Activated CD8-positive, alpha-beta T cell treated with anti-CD3 and anti-CD28 coated beads for 36 hours (primary cell): ENCODE data around the gene ADCY9. TPM values are rescaled to one million over a fixed set of nuclear protein-coding genes. Genes with fewer than 3 reads are reported as not detected.

Experiments used
- ATAC-seq: fragments of 200-7000 bp; cut with Tn5 transposase; one replicate; pipeline ENCODE4 v1.10.0; 2021; ENCODE audit warnings: mild to moderate bottlenecking, moderate library complexity
- CTCF ChIA-PET: fragments of 350-600 bp; sonication (Branson Sonifier 250); formaldehyde crosslinking; loops from one replicate; lab custom pipeline; 2021; ENCODE audit warnings: antibody characterized with exemption; lab: Charles Lee
- POLR2A ChIA-PET: fragments of 350-600 bp; sonication (Branson Sonifier 250); formaldehyde crosslinking; loops from one replicate; lab custom pipeline; 2021; ENCODE audit warnings: antibody characterized with exemption; lab: Charles Lee
- DNase-seq: peaks from one replicate; pipeline ENCODE4 v3.0.0-alpha.2; 2020
- H3K27ac Mint-ChIP-seq: one replicate; pipeline ENCODE4 v1.8.0; 2021; ENCODE audit warnings: mild to moderate bottlenecking, mixed read lengths
- H3K27me3 Mint-ChIP-seq: one replicate; pipeline ENCODE4 v1.8.0; 2021; ENCODE audit warnings: mixed read lengths
- H3K36me3 Mint-ChIP-seq: one replicate; pipeline ENCODE4 v1.8.0; 2021; ENCODE audit warnings: low read depth, mixed read lengths
- H3K4me1 Mint-ChIP-seq: one replicate; pipeline ENCODE4 v1.8.0; 2021; ENCODE audit warnings: low read depth, mixed read lengths
- H3K4me3 Mint-ChIP-seq: one replicate; pipeline ENCODE4 v1.8.0; 2021; ENCODE audit warnings: mild to moderate bottlenecking, moderate library complexity, mixed read lengths
- H3K9me3 Mint-ChIP-seq: one replicate; pipeline ENCODE4 v1.8.0; 2021; ENCODE audit warnings: mixed read lengths
- intact Hi-C: fragments of 100-400 bp; cut with micrococcal nuclease; formaldehyde crosslinking; loops from one replicate; pipeline ENCODE4 v1.10.0; 2022
- total RNA-seq, 2 experiments: library from RNA; stranded (reverse); gene quantifications; one replicate each; pipeline ENCODE4 v1.2.3, GENCODE V29; 2021
- TF ChIP-seq, protein P1 (sequence below): fragments of 200-600 bp; IDR thresholded peaks from one replicate; pipeline ENCODE4 v1.8.0; 2022; ENCODE audit warnings: antibody characterized with exemption, mild to moderate bottlenecking

The ADCY9 gene
- total RNA-seq, 2 experiments from 2014 or later: 4.1 to 4.8 TPM

DNA sequence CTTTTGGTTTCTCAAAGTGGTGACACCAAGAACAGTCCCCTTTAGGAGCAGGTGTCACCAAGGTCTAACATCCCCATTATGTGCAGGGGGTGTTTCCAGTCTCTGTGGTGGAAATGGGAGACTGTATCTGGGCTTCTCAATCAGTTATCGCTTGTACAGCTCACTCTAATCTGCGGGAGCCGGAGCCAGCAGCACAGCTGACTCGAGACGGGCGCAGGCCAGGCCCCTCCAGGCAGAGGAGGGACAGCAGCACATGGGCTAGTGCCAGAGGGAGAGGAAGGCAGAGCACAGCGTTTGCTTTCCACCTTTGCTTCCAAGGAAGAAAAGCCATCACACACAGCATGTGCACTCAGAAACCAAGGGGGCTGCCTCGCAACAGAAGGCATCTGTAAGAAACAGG, 144.5 kb downstream of the ADCY9 start:
- H3K4me3 Mint-ChIP-seq: no peak overlapping the region
- peaks cover under 1% of the 10 kb centered on the region for H3K36me3 Mint-ChIP-seq
- CTCF ChIA-PET: no interaction called here
- H3K27me3 Mint-ChIP-seq: no peaks in the 10 kb centered on the region
- no peaks in the 10 kb centered on the region for H3K4me1 Mint-ChIP-seq
- POLR2A ChIA-PET: no interaction called here
- DNase-seq: no peak
- intact Hi-C loops: no loop called here
- no peak for ATAC-seq
- TF ChIP-seq, protein P1, sequence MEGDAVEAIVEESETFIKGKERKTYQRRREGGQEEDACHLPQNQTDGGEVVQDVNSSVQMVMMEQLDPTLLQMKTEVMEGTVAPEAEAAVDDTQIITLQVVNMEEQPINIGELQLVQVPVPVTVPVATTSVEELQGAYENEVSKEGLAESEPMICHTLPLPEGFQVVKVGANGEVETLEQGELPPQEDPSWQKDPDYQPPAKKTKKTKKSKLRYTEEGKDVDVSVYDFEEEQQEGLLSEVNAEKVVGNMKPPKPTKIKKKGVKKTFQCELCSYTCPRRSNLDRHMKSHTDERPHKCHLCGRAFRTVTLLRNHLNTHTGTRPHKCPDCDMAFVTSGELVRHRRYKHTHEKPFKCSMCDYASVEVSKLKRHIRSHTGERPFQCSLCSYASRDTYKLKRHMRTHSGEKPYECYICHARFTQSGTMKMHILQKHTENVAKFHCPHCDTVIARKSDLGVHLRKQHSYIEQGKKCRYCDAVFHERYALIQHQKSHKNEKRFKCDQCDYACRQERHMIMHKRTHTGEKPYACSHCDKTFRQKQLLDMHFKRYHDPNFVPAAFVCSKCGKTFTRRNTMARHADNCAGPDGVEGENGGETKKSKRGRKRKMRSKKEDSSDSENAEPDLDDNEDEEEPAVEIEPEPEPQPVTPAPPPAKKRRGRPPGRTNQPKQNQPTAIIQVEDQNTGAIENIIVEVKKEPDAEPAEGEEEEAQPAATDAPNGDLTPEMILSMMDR: no peak
- no peak overlapping the region for H3K27ac Mint-ChIP-seq
- no peaks in the 10 kb centered on the region for H3K9me3 Mint-ChIP-seq

DNA sequence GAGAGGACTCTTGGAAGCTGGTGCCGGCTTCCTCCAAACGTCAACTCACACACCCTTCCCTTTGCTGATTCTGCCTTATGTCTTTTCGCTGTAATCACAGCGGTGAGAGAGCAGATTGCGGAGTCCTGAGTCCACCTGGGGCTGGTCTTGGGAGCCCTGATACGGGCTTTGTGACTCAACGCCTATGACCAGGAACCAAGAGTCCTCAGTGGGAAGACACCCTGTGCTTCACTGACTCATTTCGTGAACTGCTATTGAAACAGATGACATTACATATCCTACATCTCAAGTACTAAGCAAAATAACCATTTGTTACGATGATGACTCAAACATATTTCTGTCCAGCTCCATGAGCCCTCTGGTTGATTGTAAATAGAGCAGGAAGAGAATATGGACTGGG, 145.0 kb downstream of the ADCY9 start:
- Mint-ChIP-seq H3K27me3 (no peaks in the 10 kb centered on the region), H3K4me1 (no peaks in the 10 kb centered on the region), H3K27ac (no peak overlapping the region), H3K9me3 (no peaks in the 10 kb centered on the region), H3K4me3 (no peak overlapping the region), H3K36me3 (peaks cover 5% of the 10 kb centered on the region)
- ChIA-PET CTCF (no interaction called here), POLR2A (no interaction called here)
- DNase-seq (no peak), ATAC-seq (peak; percentile 34)
- intact Hi-C loops: no loop called here
- TF ChIP-seq, protein P1: no peak

DNA sequence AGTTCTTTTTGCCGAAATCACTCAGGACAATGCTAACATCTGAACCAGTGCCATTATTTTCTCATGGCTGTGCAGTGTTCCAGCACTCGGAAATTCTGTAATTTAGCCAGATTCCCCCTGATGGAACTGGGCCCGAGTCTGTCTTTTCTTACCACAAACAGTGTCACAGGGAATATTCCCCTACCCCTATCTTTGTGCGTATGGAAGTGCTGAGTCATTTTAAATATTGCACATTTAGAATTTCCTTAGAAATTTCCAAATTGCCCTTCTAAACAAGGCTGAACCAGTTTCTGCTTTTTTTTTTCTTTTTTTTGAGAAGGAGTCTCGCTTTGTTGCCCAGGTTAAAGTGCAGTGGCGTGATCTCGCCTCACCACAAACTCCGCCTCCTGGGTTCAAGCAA, 147.7 kb downstream of the ADCY9 start:
- peaks cover under 1% of the 10 kb centered on the region for H3K4me1 Mint-ChIP-seq
- ATAC-seq (no peak), DNase-seq (no peak)
- POLR2A ChIA-PET: no interaction called here
- H3K27me3 Mint-ChIP-seq: no peaks in the 10 kb centered on the region
- H3K27ac Mint-ChIP-seq: no peak overlapping the region
- TF ChIP-seq, protein P1: no peak
- H3K9me3 Mint-ChIP-seq: no peaks in the 10 kb centered on the region
- CTCF ChIA-PET: interaction anchor here (1.0 kb wide), 1 partner anchor 28 kb away, joined by 3 read pairs; no protein-coding TSS in a partner anchor
- peaks cover 8% of the 10 kb centered on the region for H3K36me3 Mint-ChIP-seq
- no peak overlapping the region for H3K4me3 Mint-ChIP-seq
- intact Hi-C loops: no loop called here

DNA sequence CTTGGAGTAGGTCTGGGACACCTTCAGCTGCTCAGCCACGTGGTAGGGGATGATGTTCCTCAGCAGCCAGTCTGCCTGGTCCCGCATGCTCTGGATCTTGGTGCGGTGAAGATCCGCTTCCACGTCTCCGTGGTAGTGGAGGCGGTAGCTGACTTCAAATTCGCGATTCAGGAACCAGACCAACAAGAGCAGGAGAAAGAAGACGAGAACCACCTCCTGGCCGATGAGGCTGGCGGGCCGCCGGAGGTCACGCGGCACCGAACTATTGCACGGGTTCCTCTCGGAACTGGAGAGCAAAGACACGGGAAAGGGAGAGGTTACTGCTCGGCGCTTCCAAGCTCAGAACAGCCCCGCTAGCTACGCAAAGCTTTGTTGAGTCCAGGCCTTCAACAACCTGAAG, 149.6 kb downstream of the ADCY9 start:
- POLR2A ChIA-PET: interaction anchor here (0.6 kb wide), 1 partner anchor 287 kb away, joined by 4 read pairs; no protein-coding TSS in a partner anchor
- Mint-ChIP-seq H3K4me3 (no peak overlapping the region), H3K4me1 (peaks cover 17% of the 10 kb centered on the region), H3K27me3 (peaks cover 4% of the 10 kb centered on the region), H3K9me3 (peaks cover 1% of the 10 kb centered on the region), H3K36me3 (peaks cover 8% of the 10 kb centered on the region), H3K27ac (no peak overlapping the region)
- TF ChIP-seq, protein P1: no peak
- CTCF ChIA-PET: interaction anchor here (1.5 kb wide), 1 partner anchor 16 kb away, joined by 6 read pairs; no protein-coding TSS in a partner anchor
- ATAC-seq: no peak
- no peak for DNase-seq
- intact Hi-C loops: no loop called here

DNA sequence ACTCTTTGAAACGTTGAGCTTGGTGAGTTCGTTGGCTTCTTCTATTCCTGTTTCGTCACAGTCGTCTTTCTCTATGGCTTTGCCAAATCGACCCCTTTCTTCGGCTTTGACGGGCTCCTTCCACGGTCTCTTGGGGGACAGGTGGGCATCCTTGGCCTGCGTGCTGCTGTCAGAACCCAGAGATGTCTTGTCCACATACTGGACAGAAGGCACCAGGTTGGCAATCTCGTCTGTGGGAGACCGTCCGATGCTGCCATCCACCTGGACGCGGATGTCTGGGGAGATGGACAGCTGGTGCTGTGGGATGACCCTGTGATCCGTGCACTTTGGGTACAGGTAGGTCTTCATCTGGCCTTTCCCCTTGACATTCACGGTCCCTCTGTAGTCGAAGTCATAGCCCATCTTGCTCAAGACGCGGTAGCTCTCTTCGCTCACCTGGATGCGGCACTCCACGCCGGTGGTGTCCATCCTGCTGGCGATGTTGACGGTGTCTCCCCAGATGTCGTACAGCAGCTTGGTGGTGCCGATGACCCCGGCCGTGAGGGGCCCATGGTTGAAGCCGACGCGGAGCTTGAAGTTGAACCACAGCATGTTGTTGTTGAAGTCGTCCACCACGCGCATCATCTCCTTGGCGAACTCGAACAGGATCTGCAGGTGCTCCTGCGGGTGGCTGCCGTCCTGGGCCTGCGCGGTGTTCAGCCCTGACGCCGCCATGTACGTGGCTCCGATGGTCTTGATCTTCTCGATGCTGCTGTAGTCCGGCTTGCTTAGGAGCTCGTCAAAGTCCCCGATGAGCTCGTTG, 150.3 kb downstream of the ADCY9 start:
- Mint-ChIP-seq H3K27ac (no peak overlapping the region), H3K4me1 (peaks cover 18% of the 10 kb centered on the region), H3K36me3 (peaks cover 8% of the 10 kb centered on the region), H3K4me3 (no peak overlapping the region), H3K9me3 (peaks cover 1% of the 10 kb centered on the region), H3K27me3 (peaks cover 4% of the 10 kb centered on the region)
- intact Hi-C loops: no loop called here
- ChIA-PET POLR2A (no interaction called here), CTCF (interaction anchor here (1.5 kb wide), 1 partner anchor 17 kb away, joined by 6 read pairs; no protein-coding TSS in a partner anchor)
- no peak for ATAC-seq
- TF ChIP-seq, protein P1: no peak
- no peak for DNase-seq
